Adrenal gland (tissue), 5 donors: ENCODE data around the gene SLC35F6.

Source experiments
- CTCF ChIP-seq, 6 experiments: fragments of 450-650 bp in 4 of 6; fragments of 200-600 bp in 2 of 6; sonication (generic) in 1 of 6; IDR thresholded peaks; 1 replicate in 5 of 6; 2 replicates in 1 of 6; pipeline versions ENCODE4 v1.5.1 to v1.8.0; 2016 to 2021; ENCODE audit warnings: antibody characterized with exemption in 6 of 6, mild to moderate bottlenecking in 2 of 6, moderate library complexity in 1 of 6
- POLR2A ChIP-seq, 2 donors: fragments of 450-650 bp; IDR thresholded peaks; one replicate each; pipeline ENCODE4 v1.6.1; 2017; ENCODE audit warnings: antibody characterized with exemption in 2 of 2, mild to moderate bottlenecking in 2 of 2, moderate library complexity in 1 of 2
- donor health status: DM: no; HTN: no; CAD: no.

GRCh38 chr2:26723475-26723874 is 40.6 kb upstream of the SLC35F6 start:
- TF ChIP-seq CTCF (IDR thresholded peaks at IDR 0.05) (no peak), POLR2A (IDR thresholded peaks at IDR 0.05) (no peak)
